ENCODE measurements around the gene TSPOAP1.

DNA sequence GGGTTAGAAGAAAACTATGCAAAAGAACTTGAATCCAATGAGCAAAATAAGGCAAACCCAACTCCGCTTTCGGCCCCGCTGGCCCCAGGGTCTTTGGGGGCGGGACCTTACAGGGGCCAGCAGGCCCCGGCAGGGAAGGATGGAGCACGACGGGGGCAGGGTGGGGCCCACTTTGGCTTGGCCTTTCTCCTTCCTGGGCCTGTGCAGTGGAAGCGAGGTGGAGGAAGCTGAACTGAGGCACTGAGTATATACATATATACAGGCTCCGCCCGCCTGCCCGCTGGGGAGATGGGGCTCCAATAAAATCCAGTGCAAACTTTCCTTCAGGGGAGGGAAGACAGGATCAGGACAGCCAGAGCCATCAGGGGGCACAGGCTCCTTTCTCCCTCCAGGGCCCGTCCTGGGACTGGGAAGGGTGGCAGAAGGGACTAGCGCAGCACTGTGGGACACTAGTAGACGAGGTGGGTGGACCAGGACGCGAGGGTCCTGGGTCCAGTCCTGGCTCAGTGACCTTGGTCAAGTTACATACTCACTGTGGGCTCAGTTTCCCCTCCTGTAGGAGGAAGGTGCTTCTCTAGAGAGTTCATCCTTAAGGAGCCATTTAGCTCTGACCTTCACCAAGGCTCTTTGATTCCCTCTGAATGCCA, 27.0 kb downstream of the TSPOAP1 start:
- TF ChIP-seq, protein P1, sequence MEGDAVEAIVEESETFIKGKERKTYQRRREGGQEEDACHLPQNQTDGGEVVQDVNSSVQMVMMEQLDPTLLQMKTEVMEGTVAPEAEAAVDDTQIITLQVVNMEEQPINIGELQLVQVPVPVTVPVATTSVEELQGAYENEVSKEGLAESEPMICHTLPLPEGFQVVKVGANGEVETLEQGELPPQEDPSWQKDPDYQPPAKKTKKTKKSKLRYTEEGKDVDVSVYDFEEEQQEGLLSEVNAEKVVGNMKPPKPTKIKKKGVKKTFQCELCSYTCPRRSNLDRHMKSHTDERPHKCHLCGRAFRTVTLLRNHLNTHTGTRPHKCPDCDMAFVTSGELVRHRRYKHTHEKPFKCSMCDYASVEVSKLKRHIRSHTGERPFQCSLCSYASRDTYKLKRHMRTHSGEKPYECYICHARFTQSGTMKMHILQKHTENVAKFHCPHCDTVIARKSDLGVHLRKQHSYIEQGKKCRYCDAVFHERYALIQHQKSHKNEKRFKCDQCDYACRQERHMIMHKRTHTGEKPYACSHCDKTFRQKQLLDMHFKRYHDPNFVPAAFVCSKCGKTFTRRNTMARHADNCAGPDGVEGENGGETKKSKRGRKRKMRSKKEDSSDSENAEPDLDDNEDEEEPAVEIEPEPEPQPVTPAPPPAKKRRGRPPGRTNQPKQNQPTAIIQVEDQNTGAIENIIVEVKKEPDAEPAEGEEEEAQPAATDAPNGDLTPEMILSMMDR (IDR thresholded peaks at IDR 0.05), result no peak
- TF ChIP-seq POLR2A (IDR thresholded peaks at IDR 0.05), result no peak

Measured in uterus (tissue), 2 donors.